Thymus (tissue), 11 donors: ENCODE measurements around the gene PSENEN. TPM values are rescaled to one million over a fixed set of nuclear protein-coding genes. Genes with fewer than 3 reads are reported as not detected.

Experiments
- DNase-seq, 9 donors: peaks; one replicate each; pipeline ENCODE4 v3.0.0-alpha.2; 2013; ENCODE audit warnings: low spot score in 9 of 9, low read depth in 6 of 9, missing footprints in 1 of 9
- H3K27ac ChIP-seq, 2 donors: one replicate each; pipeline ENCODE4 v1.5.1; 2013; ENCODE audit warnings: control low read depth in 1 of 2, low read depth in 1 of 2, low read length in 1 of 2, mild to moderate bottlenecking in 1 of 2, moderate library complexity in 1 of 2
- H3K27me3 ChIP-seq, 2 donors: one replicate each; pipeline ENCODE4 v1.5.1; 2013; ENCODE audit warnings: low read length in 1 of 2; ENCODE audit not compliant: control insufficient read depth in 2 of 2, insufficient read depth in 1 of 2
- H3K36me3 ChIP-seq, 2 donors: one replicate each; pipeline ENCODE4 v1.5.1; 2013; ENCODE audit warnings: low read length in 1 of 2, mild to moderate bottlenecking in 1 of 2, moderate library complexity in 1 of 2; ENCODE audit not compliant: control insufficient read depth in 2 of 2, insufficient read depth in 2 of 2
- H3K4me1 ChIP-seq, 2 donors: one replicate each; pipeline ENCODE4 v1.5.1; 2013; ENCODE audit warnings: low read length in 2 of 2; ENCODE audit not compliant: control insufficient read depth in 2 of 2, insufficient read depth in 2 of 2
- H3K4me3 ChIP-seq, 2 donors: one replicate each; pipeline ENCODE4 v1.5.1; 2013; ENCODE audit warnings: low read length in 2 of 2, control low read depth in 1 of 2, mild to moderate bottlenecking in 1 of 2
- H3K9me3 ChIP-seq, 2 donors: one replicate each; pipeline ENCODE4 v1.5.1; 2013; ENCODE audit warnings: low read length in 1 of 2, mild to moderate bottlenecking in 1 of 2; ENCODE audit not compliant: control insufficient read depth in 2 of 2, insufficient read depth in 1 of 2
- WGBS: extraction: QIAGEN DNeasy Blood & Tissue Kit; methylation state at CpG from one replicate; pipeline ENCODE4 v1.1.7; 2013; 5-methylcytosine and 5-hydroxymethylcytosine counted together
- polyA plus RNA-seq: library from polyadenylated mRNA; stranded (reverse); fragments of 200-250 nt; gene quantifications from one replicate; pipeline ENCODE4 v1.2.3, GENCODE V29; 2013
- total RNA-seq: library from RNA; stranded (reverse); fragments of 120-200 nt; gene quantifications from one replicate; pipeline ENCODE4 v1.2.4, GENCODE V29; 2013
- donor health status: healthy.

The PSENEN gene
- total and polyA plus RNA-seq, 2 donors: 65.1 to 104 TPM

GRCh38 chr19:35736913-35737886 lies 8.3 kb upstream of the PSENEN start:
- no peak for DNase-seq
- Histone ChIP-seq H3K4me1 (peaks cover 10 to 28% of the 10 kb centered on the region in 2 donors), H3K27ac (no peak overlapping the region), H3K4me3 (no peak overlapping the region), H3K27me3 (no peaks in the 10 kb centered on the region), H3K9me3 (no peaks in the 10 kb centered on the region), H3K36me3 (peaks cover 54 to 60% of the 10 kb centered on the region in 2 donors)
- 89% methylated on average over 22 of the region's 22 CpGs for WGBS

- Histone ChIP-seq H3K36me3 (peaks cover 49 to 51% of the 10 kb centered on the region in 2 donors), H3K4me1 (peaks cover 17 to 37% of the 10 kb centered on the region in 2 donors), H3K4me3 (no peak overlapping the region), H3K27ac (no peak overlapping the region), H3K27me3 (no peaks in the 10 kb centered on the region), H3K9me3 (no peaks in the 10 kb centered on the region)
- DNase-seq: no peak
- WGBS: 97% methylated on average over 37 of the region's 37 CpGs
Measured at GRCh38 chr19:35738021-35738886, 7.2 kb upstream of the PSENEN start.

DNA sequence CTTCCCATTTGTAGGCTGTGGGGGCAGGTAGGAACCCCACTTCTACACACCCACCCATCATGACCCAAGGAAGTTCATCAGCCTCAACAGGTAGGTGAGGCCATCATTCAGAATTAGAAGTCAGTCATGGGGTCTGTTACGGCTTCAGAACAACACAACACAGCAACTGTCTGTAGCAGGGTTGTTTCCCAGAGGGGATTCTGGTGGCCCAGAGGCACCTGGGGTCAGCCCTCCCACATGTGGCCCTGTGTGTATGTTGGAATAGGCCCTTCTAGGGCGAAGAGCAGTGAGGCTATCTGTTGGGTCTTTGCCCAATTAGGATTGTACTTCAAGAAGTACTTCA lies 6.6 kb upstream of the PSENEN start:
- Histone ChIP-seq H3K36me3 (peaks cover 43 to 49% of the 10 kb centered on the region in 2 donors), H3K9me3 (no peaks in the 10 kb centered on the region), H3K27ac (no peak overlapping the region), H3K4me1 (peaks cover 17 to 38% of the 10 kb centered on the region in 2 donors), H3K4me3 (no peak overlapping the region), H3K27me3 (no peaks in the 10 kb centered on the region)
- no peak for DNase-seq
- 98% methylated on average over 2 of the region's 2 CpGs for WGBS

DNA sequence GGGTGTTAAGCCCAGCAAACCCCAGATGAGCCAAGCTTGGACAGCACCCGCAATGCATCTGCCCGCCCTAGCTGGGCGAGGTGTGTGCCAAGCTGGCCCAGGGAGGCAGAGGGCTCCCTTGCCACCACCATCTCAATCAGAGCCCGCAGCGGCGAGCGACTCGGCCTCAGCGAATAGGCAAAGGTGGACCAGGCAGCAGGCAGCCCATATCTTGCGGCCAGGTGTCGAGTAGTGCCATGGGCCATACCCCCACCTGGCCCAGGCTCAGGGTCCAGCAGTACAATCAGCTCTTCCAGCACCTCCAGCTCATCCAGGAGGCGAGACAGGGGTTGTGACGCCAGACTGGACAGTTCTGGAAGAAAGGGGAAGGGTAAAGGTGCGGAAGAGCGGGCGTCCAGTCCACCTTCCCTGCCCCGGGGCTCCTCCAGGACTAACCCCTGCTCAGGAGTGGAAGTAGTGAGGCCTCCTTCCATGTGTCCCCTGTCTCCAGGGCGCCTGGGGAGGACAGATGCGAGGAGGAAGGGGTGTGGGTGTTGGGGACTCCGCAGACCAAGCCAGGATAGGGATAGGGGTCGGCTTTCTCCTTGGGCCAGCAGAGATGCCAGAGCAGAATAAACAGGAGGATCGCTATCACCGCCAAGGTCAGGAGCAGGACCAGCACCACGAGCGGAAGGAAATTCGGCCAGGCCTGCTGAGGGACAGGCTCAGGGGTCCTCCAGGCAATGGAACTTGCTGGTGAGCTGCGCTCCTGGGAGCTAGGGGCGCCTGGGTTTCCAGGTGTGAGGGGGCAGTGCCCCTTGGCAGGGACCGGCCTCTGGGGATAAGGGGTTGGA lies 6.0 kb upstream of the PSENEN start:
- Histone ChIP-seq H3K36me3 (peaks cover 37 to 44% of the 10 kb centered on the region in 2 donors), H3K4me1 (peaks cover 20 to 44% of the 10 kb centered on the region in 2 donors)
- DNase-seq: no peak

DNA sequence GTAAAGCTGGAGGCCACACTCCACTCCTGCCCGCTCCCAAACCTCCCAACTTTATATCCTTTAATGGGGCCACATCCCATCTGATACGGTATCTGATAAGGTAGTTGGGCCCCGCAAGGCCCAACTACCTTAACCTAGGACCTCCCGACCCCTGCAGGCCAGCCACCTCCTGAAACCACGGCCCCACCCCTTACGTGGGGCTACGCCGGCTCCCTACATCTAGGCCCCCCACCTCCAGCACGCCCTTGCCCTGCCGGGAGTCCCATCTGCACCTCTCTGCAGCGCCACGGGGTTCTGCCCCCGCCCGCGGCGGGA lies 5.4 kb upstream of the PSENEN start:
- no peak for DNase-seq
- Histone ChIP-seq H3K4me3 (peak overlapping the region; percentile 79), H3K9me3 (peaks cover 0 to 3% of the 10 kb centered on the region in 2 donors), H3K27me3 (no peaks in the 10 kb centered on the region), H3K27ac (peak overlapping the region; percentile 38 to 43), H3K36me3 (peaks cover 31 to 38% of the 10 kb centered on the region in 2 donors), H3K4me1 (peaks cover 21 to 47% of the 10 kb centered on the region in 2 donors)
- 13% methylated on average over 16 of the region's 16 CpGs for WGBS

More for the DNA sequence above, 6.0 kb upstream of the PSENEN start:
- Histone ChIP-seq H3K9me3 (peaks cover 0 to 2% of the 10 kb centered on the region in 2 donors), H3K27ac (no peak overlapping the region), H3K27me3 (no peaks in the 10 kb centered on the region), H3K4me3 (peak overlapping the region in 1 of 2 donors; percentile 79)
- 94% methylated on average over 29 of the region's 29 CpGs for WGBS

- Histone ChIP-seq H3K9me3 (peaks cover 0 to 3% of the 10 kb centered on the region in 2 donors), H3K27me3 (no peaks in the 10 kb centered on the region), H3K4me1 (peaks cover 21 to 47% of the 10 kb centered on the region in 2 donors), H3K27ac (peak overlapping the region; percentile 96 to 97), H3K36me3 (peaks cover 26 to 34% of the 10 kb centered on the region in 2 donors), H3K4me3 (peak overlapping the region; percentile 79)
- WGBS: under 1% methylated on average over 63 of the region's 63 CpGs
- peak; percentile 90 to 98 (median 96) for DNase-seq
Measured at GRCh38 chr19:35740423-35741202, 4.8 kb upstream of the PSENEN start.

DNA sequence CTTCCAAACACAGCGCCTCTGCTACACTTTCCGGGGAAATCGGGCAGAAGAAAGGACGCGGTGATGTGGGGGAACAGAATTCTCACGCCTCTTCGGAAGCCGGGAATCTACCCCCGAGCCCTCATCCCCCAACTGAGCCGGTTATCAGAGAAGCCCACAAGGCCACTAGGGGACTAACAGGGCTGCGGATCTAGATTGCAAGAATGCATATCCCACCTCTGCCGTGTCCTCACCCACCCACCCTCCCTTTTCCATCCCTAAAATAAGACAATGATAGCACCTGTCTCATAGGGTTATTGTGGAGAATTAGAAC lies 4.3 kb upstream of the PSENEN start:
- no peak for DNase-seq
- Histone ChIP-seq H3K27me3 (no peaks in the 10 kb centered on the region), H3K4me3 (peak overlapping the region; percentile 79), H3K4me1 (peaks cover 27 to 52% of the 10 kb centered on the region in 2 donors), H3K27ac (peak overlapping the region; percentile 96 to 97), H3K9me3 (peaks cover 0 to 3% of the 10 kb centered on the region in 2 donors), H3K36me3 (peaks cover 23 to 34% of the 10 kb centered on the region in 2 donors)
- WGBS: 4% methylated on average over 12 of the region's 12 CpGs

DNA sequence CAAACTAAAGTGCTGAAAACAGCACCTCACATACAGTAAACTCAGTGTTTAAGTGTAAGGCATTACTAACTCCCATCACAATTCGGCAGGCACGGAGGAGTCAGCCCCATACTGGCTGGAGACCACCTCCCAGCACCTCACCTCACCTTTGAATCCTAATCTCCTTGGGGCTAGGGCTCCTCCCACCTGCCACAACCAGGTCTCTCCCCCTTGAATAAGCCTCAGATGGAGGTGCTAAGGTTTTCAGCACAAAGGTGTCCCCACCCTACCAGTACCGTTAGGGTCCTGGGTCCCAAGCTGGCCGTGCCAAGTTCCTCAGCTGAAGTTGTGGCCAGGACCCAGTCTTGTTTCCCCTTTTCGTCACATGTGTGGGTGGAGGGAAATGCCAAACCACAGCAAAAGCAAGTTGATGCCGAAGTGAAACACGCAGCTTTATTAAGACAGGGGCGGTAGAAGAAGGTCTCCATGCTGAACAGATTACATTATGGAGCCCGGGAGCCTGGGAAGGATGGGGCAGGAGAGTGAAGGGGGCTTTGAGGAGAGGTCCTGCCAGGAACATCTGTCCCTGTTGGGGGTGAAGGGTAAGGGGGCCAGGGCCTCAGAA lies 3.2 kb upstream of the PSENEN start, which contains the start of gene IGFLR1:
Gene IGFLR1 (minus strand): TSS at position 332 of the 604 bp plus-strand sequence. CDS start 1,272 bp downstream, outside the sequence.
- peak in 3 of 9 donors; percentile 37 to 81 (median 60) for DNase-seq
- H3K4me1 ChIP-seq: peaks cover 30 to 53% of the 10 kb centered on the region in 2 donors
- 17% methylated on average over 9 of the region's 9 CpGs for WGBS

More for the DNA sequence above, 3.2 kb upstream of the PSENEN start, which contains the start of gene IGFLR1:
- H3K27me3 ChIP-seq: no peaks in the 10 kb centered on the region
- peak within 1 kb of the TSS; percentile 96 to 97 for H3K27ac ChIP-seq
- H3K4me3 ChIP-seq: peak within 1 kb of the TSS; percentile 8 to 79
- H3K36me3 ChIP-seq: peaks cover 14 to 25% of the 10 kb centered on the region in 2 donors
- peaks cover 0 to 3% of the 10 kb centered on the region in 2 donors for H3K9me3 ChIP-seq
